ENCODE data around the gene SGPP2.

DNA sequence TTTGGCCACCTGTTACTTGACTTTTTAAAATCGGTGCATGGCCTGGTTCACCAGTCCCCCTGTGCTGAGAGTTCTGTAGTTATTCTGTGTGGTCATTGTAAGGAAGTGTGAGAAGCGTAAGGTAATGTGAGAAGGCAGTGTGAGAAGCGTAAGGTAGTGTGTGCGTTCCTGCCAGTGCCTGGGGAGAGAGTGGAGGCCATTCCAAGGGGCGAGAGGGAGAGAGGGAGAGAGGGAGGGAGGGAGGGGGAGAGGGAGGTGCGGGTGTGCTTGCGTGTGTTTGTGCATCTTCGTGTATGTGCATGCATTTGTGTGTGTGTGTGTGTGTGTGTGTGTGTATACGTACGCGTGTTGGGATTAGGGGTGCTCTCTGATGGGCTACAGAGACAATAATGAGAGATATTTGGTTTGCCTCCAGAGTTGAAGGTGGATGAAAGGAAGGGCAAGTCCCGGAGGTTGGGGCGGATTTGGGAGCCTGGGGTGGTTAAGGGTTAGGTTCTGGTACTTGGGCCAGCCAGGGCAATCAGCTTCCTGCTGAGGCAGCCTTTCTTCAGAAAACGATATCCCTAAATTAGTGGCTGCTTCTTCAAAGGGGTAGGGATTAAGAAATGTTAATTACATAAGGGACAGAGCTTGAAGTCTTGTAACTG lies 53.7 kb downstream of the SGPP2 start:
- TF ChIP-seq POLR2A (IDR thresholded peaks at IDR 0.05) = no peak
- TF ChIP-seq, protein P1, sequence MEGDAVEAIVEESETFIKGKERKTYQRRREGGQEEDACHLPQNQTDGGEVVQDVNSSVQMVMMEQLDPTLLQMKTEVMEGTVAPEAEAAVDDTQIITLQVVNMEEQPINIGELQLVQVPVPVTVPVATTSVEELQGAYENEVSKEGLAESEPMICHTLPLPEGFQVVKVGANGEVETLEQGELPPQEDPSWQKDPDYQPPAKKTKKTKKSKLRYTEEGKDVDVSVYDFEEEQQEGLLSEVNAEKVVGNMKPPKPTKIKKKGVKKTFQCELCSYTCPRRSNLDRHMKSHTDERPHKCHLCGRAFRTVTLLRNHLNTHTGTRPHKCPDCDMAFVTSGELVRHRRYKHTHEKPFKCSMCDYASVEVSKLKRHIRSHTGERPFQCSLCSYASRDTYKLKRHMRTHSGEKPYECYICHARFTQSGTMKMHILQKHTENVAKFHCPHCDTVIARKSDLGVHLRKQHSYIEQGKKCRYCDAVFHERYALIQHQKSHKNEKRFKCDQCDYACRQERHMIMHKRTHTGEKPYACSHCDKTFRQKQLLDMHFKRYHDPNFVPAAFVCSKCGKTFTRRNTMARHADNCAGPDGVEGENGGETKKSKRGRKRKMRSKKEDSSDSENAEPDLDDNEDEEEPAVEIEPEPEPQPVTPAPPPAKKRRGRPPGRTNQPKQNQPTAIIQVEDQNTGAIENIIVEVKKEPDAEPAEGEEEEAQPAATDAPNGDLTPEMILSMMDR (IDR thresholded peaks at IDR 0.05) = no peak
